ENCODE measurements around the gene HPS4. TPM values are rescaled to one million over a fixed set of nuclear protein-coding genes. Genes with fewer than 3 reads are reported as not detected.

Gene HPS4
- total and polyA plus RNA-seq, 2 of the 8 experiments (the other 6 are each of a cell fraction or from before 2014, with no cell fraction given): 28.0 to 35.2 TPM

GRCh38 chr22:26483043-26483438, 542 bp downstream of the HPS4 start (continued):
- TF ChIP-seq USF2 (IDR thresholded peaks at IDR 0.05; ENCODE audit: low read length) (no peak), NRF1 (IDR thresholded peaks at IDR 0.05; ENCODE audit: low read depth, low read length) (no peak)

All from H1 (cell line).